ENCODE results near the gene SERPINA1.
"Not testable (repeated sequence)": the region's sequence is repeated elsewhere in the genome, so short reads cannot be mapped to it uniquely, and the experiment has no call there.

Gene SERPINA1

DNA sequence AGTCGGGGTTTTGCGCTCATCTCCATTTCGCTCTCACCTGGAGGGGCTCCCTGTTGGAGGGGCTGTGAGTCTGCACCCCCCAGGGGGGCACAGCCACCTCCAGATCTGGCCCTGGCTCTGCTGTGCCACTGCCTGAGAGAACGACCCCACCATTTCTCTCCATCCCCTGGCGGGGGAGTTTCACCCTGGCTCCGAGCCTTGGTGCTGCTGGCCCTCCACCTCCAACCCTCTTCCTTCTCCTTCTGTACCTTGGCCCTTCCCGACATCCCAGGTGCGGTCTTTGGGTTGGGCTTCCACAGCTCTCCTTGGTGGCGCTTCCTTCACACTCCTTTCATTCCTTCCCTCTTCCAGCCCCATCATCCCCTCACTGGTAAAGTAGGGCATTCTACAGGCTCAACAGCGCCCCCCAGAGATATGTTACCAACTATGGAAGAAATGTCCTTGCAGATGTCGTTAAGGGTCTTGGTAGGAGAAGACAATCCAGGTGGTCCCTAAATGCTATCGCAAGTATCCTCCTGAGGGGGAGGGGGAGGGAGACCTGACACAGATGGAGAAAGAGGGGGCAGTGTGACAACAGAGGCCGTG, 16.3 kb downstream of the SERPINA1 start:
- no peak for DNase-seq (ENCODE audit: low read depth in 1 of 2, low spot score in 1 of 2)

- DNase-seq (ENCODE audit: low read depth in 1 of 2, low spot score in 1 of 2): no peak
These were observed 17.9 kb downstream of the SERPINA1 start for GRCh38 chr14:94370524-94370910.

- DNase-seq (ENCODE audit: low read depth in 1 of 2, low spot score in 1 of 2): not testable (repeated sequence)
These were observed 18.5 kb downstream of the SERPINA1 start for GRCh38 chr14:94369766-94370523.

DNA sequence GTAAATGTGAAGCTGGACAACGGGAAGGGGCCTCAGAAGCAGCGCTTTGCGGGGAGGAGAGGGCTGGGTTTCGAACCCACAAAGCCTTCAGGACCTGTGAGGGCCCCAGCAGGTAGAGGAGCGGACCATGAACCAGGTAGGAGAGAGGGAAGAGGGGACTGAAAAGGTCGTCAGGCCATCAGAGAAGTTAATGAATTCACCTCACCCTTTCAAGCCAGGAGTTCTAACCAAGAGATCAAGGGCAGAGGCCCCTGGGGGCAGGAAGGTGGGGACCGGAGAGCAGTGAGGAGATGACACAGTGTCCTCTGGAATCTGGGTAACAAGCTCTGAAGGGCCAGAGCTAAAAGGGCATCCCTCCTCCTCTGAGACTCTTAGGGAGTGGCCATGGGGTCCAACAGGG, 19.4 kb downstream of the SERPINA1 start:
- DNase-seq (ENCODE audit: low read depth in 1 of 2, low spot score in 1 of 2): no peak

- DNase-seq (ENCODE audit: low read depth in 1 of 2, low spot score in 1 of 2): no peak
These were observed 20.2 kb downstream of the SERPINA1 start for GRCh38 chr14:94368243-94368590.

- DNase-seq (ENCODE audit: low read depth in 1 of 2, low spot score in 1 of 2): no peak
These were observed 20.8 kb downstream of the SERPINA1 start for GRCh38 chr14:94367347-94368242.

DNA sequence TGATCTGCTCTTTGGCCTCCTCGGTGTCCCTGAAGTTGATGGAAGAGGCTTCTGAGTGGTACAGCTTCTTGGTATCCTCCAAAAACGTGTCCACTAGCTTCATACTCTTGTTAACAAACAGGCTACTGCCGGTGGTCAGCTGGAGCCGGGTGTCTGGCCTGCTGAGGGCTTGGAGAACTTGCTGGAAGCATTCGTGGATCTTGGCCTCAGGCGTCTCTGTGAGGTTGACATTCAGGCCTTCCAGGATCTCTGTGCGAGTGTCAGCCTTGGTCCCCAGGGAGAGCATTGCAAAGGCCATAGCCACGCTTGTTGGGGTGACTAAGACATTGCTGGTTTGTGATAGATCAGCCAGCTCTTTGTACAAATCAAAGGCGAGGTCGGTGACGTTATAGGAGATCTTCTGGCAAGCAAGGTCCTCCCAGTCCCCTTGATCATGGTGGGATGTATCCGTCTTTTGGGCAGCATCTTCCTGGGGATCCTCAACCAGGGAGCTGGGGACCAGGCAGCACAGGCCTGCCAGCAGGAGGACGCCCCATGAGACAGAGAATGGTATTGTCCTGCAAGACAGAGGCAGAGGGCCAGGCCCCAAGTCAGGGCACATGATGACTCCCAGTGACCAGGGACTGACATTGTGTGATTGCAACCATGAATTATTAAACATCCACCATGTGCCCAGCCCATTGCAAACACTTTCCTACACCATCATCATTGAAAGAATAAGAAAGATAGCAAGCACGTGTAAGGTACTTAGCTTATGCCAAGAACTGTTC, 22.1 kb downstream of the SERPINA1 start, which contains the start of gene SERPINA2:
TSS of gene SERPINA2 (minus strand) at position 553 of the 770 bp plus-strand sequence.
- no peak for DNase-seq (ENCODE audit: low read depth in 1 of 2, low spot score in 1 of 2)

GRCh38 chr14:94365624-94366023, 22.8 kb downstream of the SERPINA1 start:
- DNase-seq (ENCODE audit: low read depth in 1 of 2, low spot score in 1 of 2): no peak

DNA sequence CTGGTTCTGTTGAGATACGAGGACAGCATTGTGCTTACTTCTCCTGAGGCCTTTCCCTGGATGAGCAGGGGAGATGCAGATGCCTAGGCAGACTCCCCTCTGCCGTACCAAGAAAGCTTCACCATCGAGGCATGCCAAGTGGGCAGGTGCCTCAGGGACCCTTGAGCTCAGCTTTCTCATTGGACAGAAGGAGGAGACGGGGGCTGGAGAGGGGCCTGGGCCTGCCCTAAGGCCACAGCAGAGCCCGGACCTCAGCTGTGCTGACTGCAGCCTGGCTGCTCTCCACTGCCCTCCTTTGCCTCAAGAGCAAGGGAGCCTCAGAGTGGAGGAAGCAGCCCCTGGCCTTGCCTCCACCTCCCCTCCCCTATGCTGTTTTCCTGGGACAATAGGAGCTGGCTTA, 23.4 kb downstream of the SERPINA1 start:
- no peak for DNase-seq (ENCODE audit: low read depth in 1 of 2, low spot score in 1 of 2)

DNA sequence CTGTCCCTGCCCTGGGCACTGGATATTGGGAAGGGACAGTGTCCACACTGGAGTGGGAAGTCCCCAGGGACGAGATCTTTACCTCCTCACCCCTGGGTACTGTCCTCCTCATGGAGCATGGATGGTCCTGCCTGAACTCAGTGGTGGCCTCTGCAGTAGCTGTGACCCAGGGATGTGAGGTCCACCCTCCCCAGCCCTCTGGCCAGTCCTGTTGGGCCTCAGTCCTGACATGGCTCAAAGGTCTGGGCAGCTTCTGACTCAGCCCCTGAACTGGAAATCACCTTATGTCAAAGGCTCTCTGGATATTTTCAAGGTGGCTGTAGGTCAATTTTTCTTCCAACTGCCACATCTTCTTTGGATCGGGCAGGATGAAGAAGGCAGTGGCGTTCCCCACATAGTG, 24.4 kb downstream of the SERPINA1 start:
- no peak for DNase-seq (ENCODE audit: low read depth in 1 of 2, low spot score in 1 of 2)

GRCh38 chr14:94363151-94363624, 25.2 kb downstream of the SERPINA1 start:
- no peak for DNase-seq (ENCODE audit: low read depth in 1 of 2, low spot score in 1 of 2)

GRCh38 chr14:94362614-94363133, 25.7 kb downstream of the SERPINA1 start:
- no peak for DNase-seq (ENCODE audit: low read depth in 1 of 2, low spot score in 1 of 2)

DNA sequence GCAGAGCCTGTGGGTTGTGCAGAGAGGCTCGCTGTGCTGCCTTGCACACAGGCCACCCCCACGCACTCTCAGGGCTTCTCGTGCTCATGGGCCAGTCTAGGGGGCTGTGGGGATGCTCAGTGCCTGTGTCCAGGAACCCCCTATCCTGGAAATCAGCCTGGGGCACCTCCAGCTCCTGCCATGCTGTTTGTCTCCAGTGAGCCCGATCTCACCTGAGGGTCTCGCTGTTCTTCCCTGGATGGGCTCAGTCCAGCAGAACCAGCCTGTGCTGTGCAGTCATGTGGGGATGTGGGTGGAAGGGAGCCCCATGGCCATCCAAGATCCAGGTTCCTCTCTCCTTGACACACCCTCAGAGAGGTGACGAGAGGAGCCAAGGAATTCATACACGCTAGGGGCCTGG, 26.7 kb downstream of the SERPINA1 start:
- no peak for DNase-seq (ENCODE audit: low read depth in 1 of 2, low spot score in 1 of 2)

DNA sequence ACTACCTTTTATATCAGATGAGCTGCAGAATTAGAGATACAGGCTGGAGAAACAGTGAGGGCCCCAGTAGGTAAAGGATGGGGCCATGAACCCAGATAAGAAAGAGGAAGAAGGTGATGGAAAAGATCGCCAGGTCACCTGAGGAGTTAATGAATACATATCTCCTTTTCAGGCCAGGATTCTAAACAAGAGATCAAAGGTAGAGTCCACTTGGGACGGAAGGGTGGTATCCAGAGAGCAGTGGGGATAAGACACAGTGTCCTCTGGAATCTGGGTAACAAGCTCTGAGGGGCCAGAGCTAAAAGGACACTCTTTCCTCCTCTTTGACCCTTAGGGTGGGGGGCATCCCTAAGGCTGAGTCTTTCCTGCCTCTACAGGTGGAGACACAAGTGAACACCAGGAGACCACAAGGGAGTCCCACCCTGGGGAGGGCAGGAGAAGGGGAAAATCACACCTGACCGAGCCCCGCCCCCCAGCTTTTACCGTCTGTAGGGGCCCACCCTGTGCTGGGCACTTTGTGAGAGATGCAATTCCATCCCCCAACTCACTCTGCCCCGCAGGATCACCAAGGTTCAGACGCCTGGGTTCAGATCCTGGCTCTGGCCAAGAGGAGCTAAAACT, 27.3 kb downstream of the SERPINA1 start:
- DNase-seq (ENCODE audit: low read depth in 1 of 2, low spot score in 1 of 2): no peak

- no peak for DNase-seq (ENCODE audit: low read depth in 1 of 2, low spot score in 1 of 2)
These were observed 31.2 kb downstream of the SERPINA1 start for GRCh38 chr14:94357166-94357565.

GRCh38 chr14:94356379-94357056, 31.9 kb downstream of the SERPINA1 start:
- no peak for DNase-seq (ENCODE audit: low read depth in 1 of 2, low spot score in 1 of 2)

DNA sequence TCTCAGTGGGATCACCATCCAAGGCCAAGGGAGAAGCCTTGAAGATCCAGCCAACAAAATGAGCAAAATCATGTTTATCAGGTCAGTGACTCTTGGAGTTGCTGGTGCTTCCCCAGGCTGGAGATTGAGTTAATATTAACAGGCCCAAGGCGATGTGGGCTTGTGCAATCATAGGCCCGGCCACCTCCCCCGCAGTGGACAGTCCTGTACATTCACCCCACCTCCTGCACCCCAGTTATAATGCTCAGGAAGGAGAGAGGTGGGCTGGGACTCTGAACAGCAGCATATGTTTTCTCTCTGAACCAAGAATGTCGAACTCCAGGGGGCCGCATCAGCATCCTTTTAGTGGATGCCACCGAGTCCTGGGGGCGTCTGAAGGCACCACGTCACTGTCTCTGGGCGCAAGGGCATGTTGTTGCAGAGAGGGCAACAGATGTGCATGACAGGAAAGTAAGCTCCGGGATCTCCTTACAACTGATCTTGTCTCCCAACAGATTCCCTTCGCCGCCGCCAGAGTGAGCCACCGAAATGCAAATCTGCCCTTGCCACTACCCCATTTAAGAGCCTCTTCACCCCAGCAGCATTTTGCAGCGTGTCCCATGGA, 33.1 kb downstream of the SERPINA1 start:
- no peak for DNase-seq (ENCODE audit: low read depth in 1 of 2, low spot score in 1 of 2)

DNA sequence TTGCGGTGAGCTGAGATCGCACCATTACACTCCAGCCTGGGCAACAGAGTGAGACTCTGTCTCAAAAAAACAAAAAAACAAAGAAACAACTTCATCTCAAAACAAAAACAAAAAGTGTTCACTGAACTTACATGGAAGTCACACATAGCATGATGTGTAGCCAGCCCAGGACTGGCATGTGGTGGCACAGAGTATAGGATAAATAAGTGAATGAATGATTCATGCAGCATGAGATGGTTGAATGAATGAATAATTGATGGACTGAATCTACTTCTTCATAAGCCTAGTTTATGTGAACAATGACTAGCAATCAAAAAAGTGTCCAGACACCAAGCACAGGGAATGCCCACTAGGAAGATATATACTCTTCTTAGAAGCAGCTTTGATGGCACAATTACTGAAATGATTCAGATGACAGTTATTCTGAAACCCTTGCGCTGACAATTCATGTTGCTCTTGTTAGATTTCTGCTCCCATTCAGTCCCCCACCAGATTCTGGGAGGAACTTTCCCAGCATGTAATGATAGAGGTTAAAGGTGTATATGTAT, 33.7 kb downstream of the SERPINA1 start:
- DNase-seq (ENCODE audit: low read depth in 1 of 2, low spot score in 1 of 2): no peak

GRCh38 chr14:94354190-94354589, 34.2 kb downstream of the SERPINA1 start:
- not testable (repeated sequence) for DNase-seq (ENCODE audit: low read depth in 1 of 2, low spot score in 1 of 2)
